HEK293 (cell line): ENCODE results near the gene COASY.

ENCODE experiments used
- SP2 ChIP-seq: fragments of 450-650 bp; formaldehyde crosslinking; IDR thresholded peaks from 2 replicates; pipeline ENCODE4 v1.5.1; 2016; ENCODE audit warnings: missing biosample characterization, missing genetic modification characterization
- ZNF549 ChIP-seq: fragments of 450-650 bp; IDR thresholded peaks from 2 replicates; pipeline ENCODE4 v1.5.1; 2018; ENCODE audit warnings: missing biosample characterization, missing genetic modification characterization, mild to moderate bottlenecking, inconsistent platforms, moderate library complexity
- ZNF596 ChIP-seq: fragments of 450-650 bp; IDR thresholded peaks from 2 replicates; pipeline ENCODE4 v1.5.0; 2018; ENCODE audit warnings: missing biosample characterization, mild to moderate bottlenecking, missing genetic modification characterization, moderate library complexity
- ZSCAN30 ChIP-seq: fragments of 450-650 bp; IDR thresholded peaks from 2 replicates; pipeline ENCODE4 v1.5.1; 2018; ENCODE audit warnings: missing biosample characterization, mild to moderate bottlenecking, missing genetic modification characterization, moderate library complexity
- TF ChIP-seq, protein P1 (sequence below): fragments of 450-650 bp; formaldehyde crosslinking; IDR thresholded peaks from 2 replicates; pipeline ENCODE4 v1.5.1; 2016; ENCODE audit warnings: missing biosample characterization, missing genetic modification characterization
- TF ChIP-seq, protein P2 (sequence below): fragments of 450-650 bp; formaldehyde crosslinking; IDR thresholded peaks from 2 replicates; pipeline ENCODE4; 2016; ENCODE audit warnings: missing biosample characterization, missing genetic modification characterization
- TF ChIP-seq, protein P3 (sequence below): fragments of 450-650 bp; formaldehyde crosslinking; IDR thresholded peaks from 2 replicates; pipeline ENCODE4 v1.5.1; 2016; ENCODE audit warnings: missing biosample characterization, missing genetic modification characterization

DNA sequence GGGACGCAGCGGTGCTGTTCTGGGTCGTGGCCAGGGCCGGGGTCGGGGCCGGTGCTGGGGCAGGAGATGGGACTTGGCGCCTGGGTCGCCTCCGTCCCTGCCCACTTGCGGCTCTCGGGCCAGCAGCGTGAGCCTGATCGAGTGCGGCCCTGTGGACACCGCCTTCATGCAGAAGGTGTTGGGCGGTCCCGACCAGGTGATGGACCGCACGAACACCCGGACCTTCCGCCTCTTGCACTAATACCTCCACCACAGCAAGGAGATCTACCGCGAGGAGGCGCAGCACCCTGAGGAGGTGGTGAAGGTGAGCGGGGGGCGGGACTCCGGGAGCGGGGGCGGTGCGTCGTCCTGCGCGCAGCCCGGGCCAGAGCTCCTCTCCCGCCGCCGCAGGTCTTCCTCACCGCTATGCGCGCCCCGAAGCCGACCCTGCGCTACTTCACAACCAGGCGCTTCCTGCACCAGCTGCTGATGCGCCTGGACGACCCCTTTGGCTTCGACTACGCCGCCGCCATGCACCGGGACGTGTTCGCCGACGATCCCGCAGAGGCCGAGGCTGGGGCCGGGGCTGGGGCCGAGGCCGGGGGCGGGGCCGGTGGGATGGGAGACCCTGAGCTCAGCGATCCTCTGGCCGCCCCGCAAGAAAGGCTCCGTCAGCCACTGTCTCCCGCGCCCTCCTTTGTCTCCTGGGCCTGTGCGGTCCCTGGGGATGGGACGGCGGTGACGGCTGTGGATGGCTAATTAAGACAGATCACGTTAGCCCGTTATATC lies 13.7 kb upstream of the COASY start:
- TF ChIP-seq, protein P1, sequence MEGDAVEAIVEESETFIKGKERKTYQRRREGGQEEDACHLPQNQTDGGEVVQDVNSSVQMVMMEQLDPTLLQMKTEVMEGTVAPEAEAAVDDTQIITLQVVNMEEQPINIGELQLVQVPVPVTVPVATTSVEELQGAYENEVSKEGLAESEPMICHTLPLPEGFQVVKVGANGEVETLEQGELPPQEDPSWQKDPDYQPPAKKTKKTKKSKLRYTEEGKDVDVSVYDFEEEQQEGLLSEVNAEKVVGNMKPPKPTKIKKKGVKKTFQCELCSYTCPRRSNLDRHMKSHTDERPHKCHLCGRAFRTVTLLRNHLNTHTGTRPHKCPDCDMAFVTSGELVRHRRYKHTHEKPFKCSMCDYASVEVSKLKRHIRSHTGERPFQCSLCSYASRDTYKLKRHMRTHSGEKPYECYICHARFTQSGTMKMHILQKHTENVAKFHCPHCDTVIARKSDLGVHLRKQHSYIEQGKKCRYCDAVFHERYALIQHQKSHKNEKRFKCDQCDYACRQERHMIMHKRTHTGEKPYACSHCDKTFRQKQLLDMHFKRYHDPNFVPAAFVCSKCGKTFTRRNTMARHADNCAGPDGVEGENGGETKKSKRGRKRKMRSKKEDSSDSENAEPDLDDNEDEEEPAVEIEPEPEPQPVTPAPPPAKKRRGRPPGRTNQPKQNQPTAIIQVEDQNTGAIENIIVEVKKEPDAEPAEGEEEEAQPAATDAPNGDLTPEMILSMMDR (tag by site-specific recombination) = no peak
- no peak for TF ChIP-seq ZNF596
- no peak for TF ChIP-seq SP2 (tag by site-specific recombination)
- TF ChIP-seq, protein P2, sequence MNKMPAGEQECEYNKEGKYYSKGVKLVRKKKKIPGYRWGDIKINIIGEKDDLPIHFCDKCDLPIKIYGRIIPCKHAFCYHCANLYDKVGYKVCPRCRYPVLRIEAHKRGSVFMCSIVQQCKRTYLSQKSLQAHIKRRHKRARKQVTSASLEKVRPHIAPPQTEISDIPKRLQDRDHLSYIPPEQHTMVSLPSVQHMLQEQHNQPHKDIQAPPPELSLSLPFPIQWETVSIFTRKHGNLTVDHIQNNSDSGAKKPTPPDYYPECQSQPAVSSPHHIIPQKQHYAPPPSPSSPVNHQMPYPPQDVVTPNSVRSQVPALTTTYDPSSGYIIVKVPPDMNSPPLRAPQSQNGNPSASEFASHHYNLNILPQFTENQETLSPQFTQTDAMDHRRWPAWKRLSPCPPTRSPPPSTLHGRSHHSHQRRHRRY (tag by site-specific recombination) = no peak
- TF ChIP-seq, protein P3, sequence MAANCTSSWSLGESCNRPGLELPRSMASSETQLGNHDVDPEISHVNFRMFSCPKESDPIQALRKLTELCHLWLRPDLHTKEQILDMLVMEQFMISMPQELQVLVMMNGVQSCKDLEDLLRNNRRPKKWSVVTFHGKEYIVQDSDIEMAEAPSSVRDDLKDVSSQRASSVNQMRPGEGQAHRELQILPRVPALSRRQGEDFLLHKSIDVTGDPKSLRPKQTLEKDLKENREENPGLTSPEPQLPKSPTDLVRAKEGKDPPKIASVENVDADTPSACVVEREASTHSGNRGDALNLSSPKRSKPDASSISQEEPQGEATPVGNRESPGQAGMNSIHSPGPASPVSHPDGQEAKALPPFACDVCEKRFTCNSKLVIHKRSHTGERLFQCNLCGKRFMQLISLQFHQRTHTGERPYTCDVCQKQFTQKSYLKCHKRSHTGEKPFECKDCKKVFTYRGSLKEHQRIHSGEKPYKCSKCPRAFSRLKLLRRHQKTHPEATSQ = no peak
- no peak for TF ChIP-seq ZNF549
- no peak for TF ChIP-seq ZSCAN30 (tag by site-specific recombination)
